CMK (cell line): ENCODE data around the gene HNRNPM.
"Not testable (repeated sequence)": the region's sequence is repeated elsewhere in the genome, so short reads cannot be mapped to it uniquely, and the experiment has no call there.

Source experiments
- DNase-seq: peaks from one replicate; pipeline ENCODE4 v3.0.0-alpha.2; 2010; ENCODE audit warnings: low read depth

Gene HNRNPM

GRCh38 chr19:8426283-8426682 lies 18.5 kb upstream of the HNRNPM start:
- no peak for DNase-seq

GRCh38 chr19:8429044-8429443 lies 15.7 kb upstream of the HNRNPM start:
- no peak for DNase-seq

- no peak for DNase-seq
Observed at GRCh38 chr19:8429826-8430225, 14.9 kb upstream of the HNRNPM start.

GRCh38 chr19:8430650-8431049 lies 14.1 kb upstream of the HNRNPM start:
- DNase-seq = no peak

- DNase-seq = no peak
Observed at GRCh38 chr19:8438236-8438635, 6.5 kb upstream of the HNRNPM start.

GRCh38 chr19:8441725-8442544 lies 2.8 kb upstream of the HNRNPM start:
- no peak for DNase-seq

GRCh38 chr19:8444140-8444676 lies 567 bp upstream of the HNRNPM start:
- DNase-seq = not testable (repeated sequence)

- DNase-seq = peak; percentile 26
Observed at GRCh38 chr19:8445488-8446001, 770 bp downstream of the HNRNPM start.

- DNase-seq = no peak
Observed at GRCh38 chr19:8446061-8446709, 1.4 kb downstream of the HNRNPM start.

- DNase-seq = no peak
Observed at GRCh38 chr19:8449830-8450229, 5.1 kb downstream of the HNRNPM start.

- no peak for DNase-seq
Observed at GRCh38 chr19:8451377-8451776, 6.6 kb downstream of the HNRNPM start.

GRCh38 chr19:8451885-8452284 lies 7.1 kb downstream of the HNRNPM start:
- no peak for DNase-seq

- DNase-seq = no peak
Observed at GRCh38 chr19:8452446-8453123, 7.8 kb downstream of the HNRNPM start.

- DNase-seq = no peak
Observed at GRCh38 chr19:8453616-8454015, 8.8 kb downstream of the HNRNPM start.

- no peak for DNase-seq
Observed at GRCh38 chr19:8454218-8454617, 9.4 kb downstream of the HNRNPM start.

- no peak for DNase-seq
Observed at GRCh38 chr19:8455018-8455417, 10.2 kb downstream of the HNRNPM start.

GRCh38 chr19:8456064-8456463 lies 11.3 kb downstream of the HNRNPM start:
- no peak for DNase-seq

- no peak for DNase-seq
Observed at GRCh38 chr19:8457209-8457608, 12.4 kb downstream of the HNRNPM start.

- DNase-seq = no peak
Observed at GRCh38 chr19:8457827-8458226, 13.1 kb downstream of the HNRNPM start.

GRCh38 chr19:8458380-8458779 lies 13.6 kb downstream of the HNRNPM start:
- no peak for DNase-seq

GRCh38 chr19:8459095-8459494 lies 14.3 kb downstream of the HNRNPM start:
- no peak for DNase-seq

GRCh38 chr19:8459520-8460270 lies 14.9 kb downstream of the HNRNPM start:
- DNase-seq = no peak
